Amygdala (tissue), 56 donors: ENCODE results near the gene ATR.
"Not testable (repeated sequence)": the region's sequence is repeated elsewhere in the genome, so short reads cannot be mapped to it uniquely, and the experiment has no call there.

ENCODE experiments used
- DNase-seq, 56 donors: peaks; one replicate each; lab custom pipeline; 2025; lab: John Stamatoyannopoulos, UW

The ATR gene

GRCh38 chr3:142595581-142595950 is 17.0 kb upstream of the ATR start:
- DNase-seq: no peak

GRCh38 chr3:142595141-142595540 is 16.6 kb upstream of the ATR start:
- DNase-seq: no peak

DNA sequence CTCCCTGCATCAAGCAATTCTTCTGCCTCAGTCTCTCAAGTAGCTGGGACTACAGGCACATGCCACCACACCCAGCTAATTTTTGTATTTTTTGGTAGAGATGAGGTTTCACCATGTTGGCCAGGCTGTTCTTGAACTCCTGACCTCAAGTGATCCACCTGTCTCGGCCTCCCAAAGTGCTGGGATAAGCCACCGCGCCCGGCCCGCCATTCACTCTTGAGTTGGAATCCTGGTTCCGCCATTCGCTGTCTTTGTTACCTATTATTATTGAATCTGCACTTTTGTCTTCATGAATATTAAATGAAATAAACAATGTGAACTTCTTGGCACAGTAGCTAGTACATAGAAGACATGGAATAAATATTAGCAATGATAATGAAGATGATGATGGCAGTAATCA is 13.7 kb upstream of the ATR start:
- DNase-seq: not testable (repeated sequence)

GRCh38 chr3:142588703-142589102 is 10.2 kb upstream of the ATR start:
- DNase-seq: no peak

- DNase-seq: peak in 14 of 56 donors; percentile 1 to 63 (median 4)
Measured at GRCh38 chr3:142586803-142587406, 8.4 kb upstream of the ATR start.

GRCh38 chr3:142581070-142581469 is 2.5 kb upstream of the ATR start:
- DNase-seq: not testable (repeated sequence)

GRCh38 chr3:142580061-142580423 is 1.5 kb upstream of the ATR start:
- DNase-seq: no peak

- no peak for DNase-seq
Measured at GRCh38 chr3:142577696-142578328, 721 bp downstream of the ATR start.

DNA sequence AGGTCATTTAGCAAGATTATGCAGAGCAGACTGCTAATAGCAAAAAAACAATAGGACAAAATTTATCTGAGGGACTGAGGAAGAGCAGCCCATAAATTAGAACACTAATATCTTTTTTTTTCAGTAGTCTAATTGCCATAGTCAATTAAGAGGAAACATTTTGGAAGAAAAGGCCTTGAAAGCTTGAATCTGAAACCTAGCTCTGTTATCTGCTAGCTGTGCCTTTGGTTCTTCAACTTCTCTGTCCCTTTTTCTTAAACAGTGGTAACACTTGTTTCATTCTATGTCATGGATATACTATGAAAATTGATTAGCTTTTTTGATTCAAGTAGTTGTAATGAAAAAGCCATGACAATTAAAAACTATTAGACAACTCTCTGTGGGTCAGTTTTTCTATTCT is 1.7 kb downstream of the ATR start:
- no peak for DNase-seq

GRCh38 chr3:142574665-142575064 is 3.9 kb downstream of the ATR start:
- no peak for DNase-seq

DNA sequence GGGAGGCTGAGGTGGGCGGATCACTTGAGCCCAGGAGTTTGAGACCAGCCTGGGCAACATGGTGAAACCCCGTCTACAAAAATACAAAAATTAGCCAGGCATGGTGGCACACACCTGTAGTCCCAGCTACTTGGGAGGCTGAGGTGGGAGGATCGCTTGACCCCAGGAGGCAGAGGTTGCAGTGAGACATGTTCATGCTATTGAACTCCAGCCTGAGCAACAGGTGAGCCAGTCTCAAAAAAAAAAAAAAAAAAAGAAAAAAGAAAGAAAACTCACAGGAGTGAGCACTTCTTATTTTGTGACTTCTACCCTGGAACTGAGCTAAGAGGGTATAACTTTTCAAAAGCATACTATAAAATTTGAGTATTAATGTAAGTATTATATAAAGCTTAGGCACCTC is 4.3 kb downstream of the ATR start:
- DNase-seq: not testable (repeated sequence)

GRCh38 chr3:142569422-142569821 is 9.1 kb downstream of the ATR start:
- DNase-seq: not testable (repeated sequence)

DNA sequence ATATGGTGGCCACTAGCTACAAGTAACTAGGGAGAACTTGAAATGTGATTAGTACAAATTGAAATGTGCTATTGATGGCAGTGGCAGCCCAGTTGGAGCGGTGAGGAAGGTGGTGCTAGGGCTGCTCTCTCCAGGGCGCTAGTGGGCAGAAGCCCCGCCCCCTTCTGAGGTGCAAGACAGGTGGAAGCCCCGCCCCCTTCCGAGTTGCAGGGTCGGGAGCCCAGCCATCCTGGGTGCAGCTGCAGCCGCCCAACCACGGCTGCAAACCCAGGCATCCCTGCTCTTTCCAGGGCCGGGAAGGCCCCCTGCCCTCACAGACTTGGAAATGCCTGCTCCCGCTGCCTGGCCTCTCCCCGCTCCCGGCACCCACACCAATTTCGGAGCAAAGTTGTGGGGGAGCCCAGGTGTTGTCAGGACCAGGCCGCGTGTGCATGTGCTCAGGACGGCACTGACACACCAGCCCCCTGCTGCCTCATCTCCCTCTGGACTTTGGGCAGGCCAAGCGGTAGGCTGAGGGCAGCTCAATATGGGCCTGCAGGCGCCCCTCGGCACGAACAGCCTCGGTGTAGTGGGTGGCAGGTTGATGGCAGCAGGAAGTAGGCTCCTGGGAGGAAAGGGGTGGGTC is 10.0 kb downstream of the ATR start:
- no peak for DNase-seq

DNA sequence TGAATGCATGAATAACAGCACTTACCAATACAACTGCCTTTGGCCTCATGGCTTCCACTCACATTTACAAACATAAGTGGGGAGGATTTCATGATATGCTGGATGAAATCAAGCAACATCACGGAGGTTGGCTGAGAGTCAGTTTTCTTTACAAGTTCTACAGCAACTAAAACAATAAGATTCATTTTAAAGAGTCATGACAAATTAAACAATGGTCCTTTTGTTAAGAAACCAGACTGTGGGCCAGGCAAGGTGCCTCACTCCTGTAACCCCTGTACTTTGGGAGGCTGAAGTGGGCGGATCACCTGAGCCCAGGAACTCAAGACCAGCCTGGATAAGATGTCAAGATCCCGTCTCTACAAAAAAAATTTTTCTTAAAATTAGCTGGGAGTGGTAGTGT is 12.4 kb downstream of the ATR start:
- no peak for DNase-seq

DNA sequence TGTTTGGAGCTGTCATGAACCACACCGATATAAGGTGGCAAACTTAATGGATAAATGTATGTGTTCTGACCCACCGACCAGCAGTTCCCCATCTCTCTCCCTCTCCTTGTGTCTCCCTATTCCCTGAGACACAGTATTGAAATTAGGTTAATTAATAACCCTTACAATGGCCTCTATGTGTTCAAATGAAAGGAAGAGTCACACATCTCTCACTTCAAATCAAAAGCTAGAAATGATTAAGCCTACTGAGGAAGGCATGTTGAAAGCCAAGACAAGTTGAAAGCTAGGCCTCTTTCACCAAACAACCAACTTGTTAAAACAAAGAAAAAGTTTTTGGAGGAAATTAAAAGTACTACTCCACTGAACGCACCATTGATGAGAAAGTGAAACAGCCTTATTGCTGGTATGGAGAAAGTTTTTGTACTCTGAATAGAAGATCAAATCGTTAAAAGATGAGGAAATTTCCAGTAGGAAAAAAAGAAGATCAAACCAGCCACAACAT is 15.0 kb downstream of the ATR start:
- DNase-seq: no peak

- DNase-seq: no peak
Measured at GRCh38 chr3:142560118-142560517, 18.4 kb downstream of the ATR start.

DNA sequence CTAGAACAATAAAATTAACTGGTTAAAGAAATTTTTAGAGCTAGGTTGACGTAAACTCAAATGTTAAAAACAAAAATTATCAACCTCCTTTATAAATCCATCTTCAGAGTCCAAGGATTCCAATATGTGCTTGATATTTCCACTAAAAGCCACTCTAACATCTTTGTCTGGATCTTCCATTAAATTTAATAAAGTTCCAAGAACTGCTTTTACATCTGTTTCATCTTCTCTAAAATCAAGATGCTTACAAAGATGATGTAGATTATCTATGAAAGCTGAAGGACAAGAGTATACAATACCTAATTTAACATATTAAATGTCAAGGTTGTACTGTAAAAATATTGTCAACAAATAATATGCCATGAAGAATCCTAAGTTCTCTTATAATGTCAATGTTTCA is 24.8 kb downstream of the ATR start:
- peak in 1 of 56 donors; percentile 40 for DNase-seq

DNA sequence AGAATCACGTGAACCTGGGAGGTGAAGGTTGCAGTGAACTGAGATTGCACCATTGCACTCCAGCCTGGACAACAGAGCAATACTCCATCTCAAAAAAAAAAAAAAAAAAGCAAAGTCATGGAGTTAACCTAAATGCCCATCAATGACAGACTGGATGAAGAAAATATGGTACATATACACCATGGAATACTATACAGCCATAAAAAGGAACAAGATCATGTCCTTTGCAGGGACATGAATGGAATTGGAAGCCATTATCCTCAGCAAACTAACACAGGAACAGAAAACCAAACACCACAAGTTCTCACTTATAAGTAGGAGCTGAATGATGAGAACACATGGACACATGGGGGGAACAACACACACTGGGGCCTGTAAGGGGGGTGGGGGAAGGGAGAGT is 26.0 kb downstream of the ATR start:
- not testable (repeated sequence) for DNase-seq

GRCh38 chr3:142549986-142550385 is 28.5 kb downstream of the ATR start:
- DNase-seq: no peak

- no peak for DNase-seq
Measured at GRCh38 chr3:142543307-142543706, 35.2 kb downstream of the ATR start.

- no peak for DNase-seq
Measured at GRCh38 chr3:142542054-142542453, 36.5 kb downstream of the ATR start.

GRCh38 chr3:142536519-142536918 is 42.0 kb downstream of the ATR start:
- no peak for DNase-seq
